Activated naive CD8-positive, alpha-beta T cell treated with anti-CD3 and anti-CD28 coated beads for 36 hours (primary cell): ENCODE results near the gene GLRB. TPM values are rescaled to one million over a fixed set of nuclear protein-coding genes. Genes with fewer than 3 reads are reported as not detected.

Experiments used
- DNase-seq: peaks from one replicate; pipeline ENCODE4 v3.0.0; 2021
- H3K27ac Mint-ChIP-seq: one replicate; pipeline ENCODE4 v1.8.0; 2022; ENCODE audit warnings: mild to moderate bottlenecking, moderate library complexity, mixed read lengths
- H3K27me3 Mint-ChIP-seq: one replicate; pipeline ENCODE4 v1.8.0; 2022; ENCODE audit warnings: mild to moderate bottlenecking, mixed read lengths
- H3K36me3 Mint-ChIP-seq: one replicate; pipeline ENCODE4 v1.8.0; 2021; ENCODE audit warnings: mild to moderate bottlenecking, mixed read lengths
- H3K4me1 Mint-ChIP-seq: one replicate; pipeline ENCODE4 v1.8.0; 2021; ENCODE audit warnings: mixed read lengths
- H3K4me3 Mint-ChIP-seq: one replicate; pipeline ENCODE4 v1.8.0; 2022; ENCODE audit warnings: mild to moderate bottlenecking, moderate library complexity, mixed read lengths
- H3K9me3 Mint-ChIP-seq: one replicate; pipeline ENCODE4 v1.8.0; 2022; ENCODE audit warnings: mixed read lengths
- total RNA-seq, 2 experiments: library from RNA; stranded (reverse); gene quantifications; one replicate each; pipeline ENCODE4 v1.2.3, GENCODE V29; 2021

Gene GLRB
- total RNA-seq, 2 experiments from 2014 or later, result not detected

DNA sequence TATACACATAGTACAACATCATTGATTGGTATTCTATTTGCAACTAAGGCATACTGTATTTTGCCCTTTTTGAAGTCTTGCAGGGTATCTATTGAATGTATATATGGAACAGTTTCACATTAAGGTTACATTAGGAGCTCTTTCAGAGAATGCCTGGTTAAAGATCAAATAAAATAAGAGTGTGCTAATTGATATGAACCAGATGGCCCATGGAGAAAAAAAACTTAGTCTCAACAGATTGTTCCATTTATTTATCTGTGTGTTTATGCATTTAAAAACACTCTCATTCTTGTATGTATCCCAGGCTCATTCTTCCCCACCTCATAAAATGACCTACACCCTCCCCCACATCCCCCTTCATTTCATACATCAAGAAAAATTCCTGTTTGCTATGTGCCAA lies 109.4 kb downstream of the GLRB start:
- DNase-seq, result no peak
- Mint-ChIP-seq H3K4me3 (no peak overlapping the region), H3K4me1 (no peaks in the 10 kb centered on the region), H3K9me3 (peaks cover 6% of the 10 kb centered on the region), H3K36me3 (no peaks in the 10 kb centered on the region), H3K27ac (no peak overlapping the region), H3K27me3 (no peaks in the 10 kb centered on the region)

DNA sequence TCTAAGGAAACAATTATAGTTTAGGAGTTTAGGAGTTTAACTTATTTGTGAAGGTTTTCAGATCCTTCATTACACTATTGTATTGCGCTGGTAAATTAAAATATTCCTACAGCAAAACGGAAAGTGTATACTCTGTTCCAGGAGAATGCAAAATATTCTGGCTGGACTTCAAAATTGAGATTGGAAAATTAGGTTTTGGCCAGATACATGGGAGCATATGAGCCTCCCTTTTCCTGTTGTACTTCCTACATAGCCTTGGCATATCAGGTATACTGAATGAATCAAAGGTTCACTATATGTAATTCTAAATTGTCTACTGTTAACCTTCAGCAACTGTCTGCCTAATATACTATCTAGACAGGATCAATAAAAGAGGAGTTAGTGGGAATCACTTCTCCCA lies 119.4 kb downstream of the GLRB start:
- DNase-seq, result no peak
- Mint-ChIP-seq H3K9me3 (no peaks in the 10 kb centered on the region), H3K27ac (no peak overlapping the region)

DNA sequence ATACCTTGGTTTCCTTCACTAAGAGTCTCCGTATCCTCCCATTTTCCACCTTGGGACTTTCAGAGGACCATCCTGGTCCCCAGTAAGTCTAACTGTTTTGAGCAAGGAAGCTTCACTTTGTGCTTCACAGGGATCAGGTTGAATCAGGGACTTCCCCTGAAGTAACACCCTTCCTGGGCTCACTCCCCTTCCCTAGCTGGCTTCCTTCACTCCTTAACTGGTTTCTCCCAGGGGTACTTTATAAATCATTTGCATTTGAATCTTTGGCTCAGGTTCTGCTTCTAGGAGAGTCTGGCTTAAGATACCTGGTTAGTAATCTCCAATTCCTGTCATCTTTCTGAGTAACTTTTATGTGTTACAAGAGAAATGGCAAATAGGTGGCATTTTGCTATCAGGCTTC lies 120.1 kb downstream of the GLRB start:
- no peak overlapping the region for H3K27ac Mint-ChIP-seq
- no peak overlapping the region for H3K4me3 Mint-ChIP-seq
- no peaks in the 10 kb centered on the region for H3K36me3 Mint-ChIP-seq
- no peak for DNase-seq
- no peaks in the 10 kb centered on the region for H3K9me3 Mint-ChIP-seq
- no peaks in the 10 kb centered on the region for H3K4me1 Mint-ChIP-seq
- H3K27me3 Mint-ChIP-seq, result no peaks in the 10 kb centered on the region

More for the DNA sequence above, 119.4 kb downstream of the GLRB start:
- Mint-ChIP-seq H3K27me3 (no peaks in the 10 kb centered on the region), H3K36me3 (no peaks in the 10 kb centered on the region), H3K4me3 (no peak overlapping the region), H3K4me1 (no peaks in the 10 kb centered on the region)

DNA sequence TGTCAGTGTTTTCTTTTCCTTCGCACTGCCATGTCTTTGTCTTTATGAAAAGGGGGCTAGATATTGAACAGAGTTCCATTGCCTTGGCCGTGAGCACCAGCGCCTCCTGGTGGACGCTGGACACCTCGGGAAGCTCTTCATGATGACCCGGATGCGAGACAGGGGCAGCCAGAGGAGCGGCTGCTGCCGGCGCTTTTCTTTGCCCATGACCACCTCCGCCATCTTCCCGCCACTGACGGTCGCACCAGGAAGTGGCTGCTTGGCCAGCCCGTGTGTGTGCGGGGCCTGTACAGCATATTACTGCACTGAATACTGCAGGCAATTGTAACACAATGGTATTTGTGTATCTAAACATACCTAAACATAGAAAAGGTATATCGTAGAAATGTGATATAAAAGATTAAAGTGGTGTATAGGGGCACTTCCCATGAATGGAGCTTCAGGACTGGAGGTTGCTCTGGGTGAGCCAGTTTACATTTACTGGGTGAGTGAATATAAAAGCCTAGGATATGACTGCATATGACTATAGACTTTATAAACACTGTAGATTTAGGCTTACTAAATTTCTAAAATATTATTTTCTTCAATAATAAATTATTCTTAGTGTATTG lies 128.8 kb downstream of the GLRB start:
- H3K4me3 Mint-ChIP-seq, result no peak overlapping the region
- H3K36me3 Mint-ChIP-seq, result no peaks in the 10 kb centered on the region
- no peak for DNase-seq
- no peak overlapping the region for H3K27ac Mint-ChIP-seq
- H3K9me3 Mint-ChIP-seq, result no peaks in the 10 kb centered on the region
- no peaks in the 10 kb centered on the region for H3K4me1 Mint-ChIP-seq
- H3K27me3 Mint-ChIP-seq, result no peaks in the 10 kb centered on the region

DNA sequence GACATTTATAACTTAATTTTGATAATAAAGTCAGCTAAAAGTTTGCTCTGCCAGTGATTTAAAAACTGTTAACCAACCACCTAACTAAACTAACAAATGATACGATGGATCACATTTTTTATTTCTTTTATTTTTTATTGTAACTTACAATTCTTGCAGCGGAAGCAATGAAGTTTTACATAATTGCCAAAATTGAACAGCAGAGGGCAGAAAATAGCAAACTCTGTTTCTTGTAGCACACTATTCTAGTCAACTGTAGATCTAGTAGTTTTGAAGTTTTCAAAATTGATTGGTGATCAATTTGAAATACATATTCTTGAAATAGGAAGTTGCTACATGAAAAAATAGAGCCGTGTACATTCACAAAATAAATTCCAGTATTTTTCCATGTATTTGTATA lies 141.8 kb downstream of the GLRB start:
- DNase-seq, result no peak
- Mint-ChIP-seq H3K9me3 (peaks cover 6% of the 10 kb centered on the region), H3K27me3 (peaks cover 40% of the 10 kb centered on the region), H3K4me1 (no peaks in the 10 kb centered on the region), H3K36me3 (peaks cover 3% of the 10 kb centered on the region), H3K27ac (no peak overlapping the region), H3K4me3 (no peak overlapping the region)

DNA sequence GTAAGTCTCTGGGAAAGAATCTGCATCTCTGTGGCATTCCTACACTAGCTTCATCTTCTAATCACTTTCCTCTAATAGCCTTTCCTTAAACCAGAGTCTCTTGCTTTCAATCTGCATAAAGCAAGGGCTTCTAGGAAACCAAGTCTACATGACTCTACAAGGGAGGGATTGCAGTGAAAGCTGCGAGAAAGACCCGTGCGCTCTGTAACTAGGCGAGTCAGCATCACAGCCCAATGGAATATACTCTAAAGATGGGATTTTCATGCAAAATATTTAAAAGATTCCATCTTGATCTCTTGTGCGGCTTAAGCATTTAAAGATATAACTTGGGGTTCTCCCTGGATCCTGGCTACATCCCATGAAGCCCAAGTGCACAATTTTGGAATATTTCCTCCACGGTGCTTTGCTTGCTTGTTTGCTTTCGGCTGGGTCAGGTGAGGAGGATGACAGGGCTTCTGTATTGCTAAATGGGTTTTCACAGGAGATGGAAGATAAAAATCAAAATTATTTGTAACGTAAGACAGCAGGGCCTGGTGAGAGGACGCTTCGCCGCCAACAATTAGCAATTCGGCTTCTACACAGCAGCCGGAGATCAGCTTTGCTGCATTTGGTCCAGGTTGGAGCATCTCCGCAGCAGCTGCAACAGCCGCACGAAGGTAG lies 143.9 kb downstream of the GLRB start:
- peaks cover 3% of the 10 kb centered on the region for H3K36me3 Mint-ChIP-seq
- no peak for DNase-seq
- H3K4me3 Mint-ChIP-seq, result no peak overlapping the region
- H3K27me3 Mint-ChIP-seq, result peaks cover 53% of the 10 kb centered on the region
- no peak overlapping the region for H3K27ac Mint-ChIP-seq
- H3K9me3 Mint-ChIP-seq, result peaks cover 6% of the 10 kb centered on the region
- no peaks in the 10 kb centered on the region for H3K4me1 Mint-ChIP-seq

DNA sequence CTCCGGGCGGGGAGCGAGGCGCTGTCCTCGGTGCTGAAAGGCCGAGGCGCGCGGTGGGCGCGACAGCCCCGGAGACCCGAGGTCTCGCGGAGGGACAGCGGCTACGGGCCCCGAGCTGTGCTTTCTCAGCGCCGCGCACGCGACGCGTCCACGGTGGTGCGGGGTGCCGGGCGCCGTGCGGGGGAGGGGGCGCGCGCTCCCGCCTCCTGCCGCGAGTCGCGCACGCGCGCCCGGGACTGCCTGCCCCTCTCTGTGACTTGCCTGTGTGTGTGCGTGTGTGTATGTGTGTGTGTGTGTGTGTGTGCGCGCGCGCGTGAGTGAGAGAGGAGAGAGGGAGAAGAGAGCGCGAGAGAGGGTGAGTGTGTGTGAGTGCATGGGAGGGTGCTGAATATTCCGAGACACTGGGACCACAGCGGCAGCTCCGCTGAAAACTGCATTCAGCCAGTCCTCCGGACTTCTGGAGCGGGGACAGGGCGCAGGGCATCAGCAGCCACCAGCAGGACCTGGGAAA lies 144.5 kb downstream of the GLRB start, which contains the start of gene GRIA2:
Gene GRIA2, plus strand, starts transcription at position 358 of the 511 bp plus-strand sequence. CDS start 315 bp downstream, outside the sequence.
- H3K9me3 Mint-ChIP-seq, result peaks cover 6% of the 10 kb centered on the region
- H3K27me3 Mint-ChIP-seq, result peaks cover 53% of the 10 kb centered on the region
- no peak within 1 kb of the TSS for H3K27ac Mint-ChIP-seq

DNA sequence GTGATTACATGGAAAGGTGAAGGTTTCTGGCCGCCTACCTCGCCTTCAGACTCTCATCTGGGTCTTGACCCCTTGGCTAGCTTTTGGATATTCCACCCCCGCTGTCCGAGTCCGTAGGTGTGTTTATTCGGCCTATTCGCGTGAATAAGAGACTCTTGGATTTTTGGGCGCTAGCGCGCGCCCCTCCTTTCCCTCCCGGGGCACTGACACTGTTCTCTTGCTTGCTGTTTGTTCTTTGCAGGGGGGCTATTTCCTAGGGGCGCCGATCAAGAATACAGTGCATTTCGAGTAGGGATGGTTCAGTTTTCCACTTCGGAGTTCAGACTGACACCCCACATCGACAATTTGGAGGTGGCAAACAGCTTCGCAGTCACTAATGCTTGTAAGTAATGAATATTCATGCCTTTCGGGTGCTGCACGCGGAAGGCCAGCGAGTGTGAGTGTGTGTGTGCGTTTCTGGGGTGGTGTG lies 145.5 kb downstream of the GLRB start:
- no peaks in the 10 kb centered on the region for H3K4me1 Mint-ChIP-seq
- no peak overlapping the region for H3K27ac Mint-ChIP-seq
- H3K9me3 Mint-ChIP-seq, result peaks cover 6% of the 10 kb centered on the region
- peaks cover 3% of the 10 kb centered on the region for H3K36me3 Mint-ChIP-seq
- DNase-seq, result no peak
- H3K4me3 Mint-ChIP-seq, result no peak overlapping the region
- H3K27me3 Mint-ChIP-seq, result peaks cover 53% of the 10 kb centered on the region

More for the DNA sequence above, 144.5 kb downstream of the GLRB start, which contains the start of gene GRIA2:
- peak; percentile 37 for DNase-seq
- peaks cover 3% of the 10 kb centered on the region for H3K36me3 Mint-ChIP-seq
- no peak within 1 kb of the TSS for H3K4me3 Mint-ChIP-seq
- H3K4me1 Mint-ChIP-seq, result no peaks in the 10 kb centered on the region

Other genes with a start within 250 kb of the GLRB start
- gene PDGFC, start 104.4 kb upstream of the GLRB start, total RNA-seq, result not detected
- not detected for gene GRIA2, start 144.6 kb downstream of the GLRB start, total RNA-seq